ENCODE results near the gene IDH3B.
"Not testable (repeated sequence)": the region's sequence is repeated elsewhere in the genome, so short reads cannot be mapped to it uniquely, and the experiment has no call there.

IDH3B gene

DNA sequence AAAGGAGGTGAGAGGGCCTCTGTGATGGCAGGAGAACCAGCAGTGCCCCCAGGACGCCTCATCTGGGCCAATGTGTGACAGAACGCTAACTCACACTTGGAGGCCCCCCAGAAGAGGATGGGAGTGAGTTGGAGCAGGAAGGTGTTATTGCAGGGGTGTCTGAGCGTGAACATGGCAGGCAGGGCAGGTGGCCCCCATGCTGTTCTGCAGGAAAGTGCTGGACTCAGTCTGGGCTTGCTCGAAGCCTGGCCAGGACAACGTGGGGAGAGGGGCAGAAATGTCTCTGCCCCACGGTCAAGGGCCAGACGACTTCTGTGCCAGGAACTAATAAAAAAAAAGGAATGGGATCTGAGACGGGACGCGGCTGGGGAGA is 27.6 kb upstream of the IDH3B start:
- peaks cover 14% of the 10 kb centered on the region for H3K36me3 Mint-ChIP-seq (ENCODE audit: insufficient read depth)
- ATAC-seq (replicated peaks) (no peak), DNase-seq (no peak)
- peak overlapping the region; percentile 85 to 94 for H3K27ac Mint-ChIP-seq
- no peaks in the 10 kb centered on the region for H3K9me3 Mint-ChIP-seq
- peaks cover 29 to 41% of the 10 kb centered on the region in 2 donors for H3K27me3 Mint-ChIP-seq
- H3K4me3 Mint-ChIP-seq = peak overlapping the region; percentile 95 to 96
- H3K4me1 Mint-ChIP-seq (ENCODE audit: low read depth in 2 of 2) = peaks cover 16 to 19% of the 10 kb centered on the region in 2 donors

DNA sequence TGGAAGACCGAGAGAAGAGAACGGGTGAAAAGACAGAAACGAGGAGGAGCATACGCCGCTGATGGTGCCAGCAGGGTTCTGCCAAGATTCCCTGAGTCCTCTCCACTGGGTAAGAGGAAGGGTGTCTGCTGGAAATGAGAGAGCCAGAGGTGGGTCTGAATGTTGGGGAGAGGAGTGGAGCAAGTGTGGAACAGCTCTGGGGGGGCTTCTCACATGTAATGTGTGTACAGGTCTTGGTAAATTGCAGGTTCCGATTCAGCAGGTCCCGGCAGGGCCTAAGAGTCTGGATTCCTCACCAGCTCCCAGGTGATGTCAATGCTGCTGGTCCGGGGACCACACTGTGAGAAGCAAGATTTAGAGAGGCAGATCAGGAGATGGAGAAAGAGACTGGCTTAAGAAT is 27.1 kb upstream of the IDH3B start:
- Mint-ChIP-seq H3K9me3 (no peaks in the 10 kb centered on the region), H3K27ac (peak overlapping the region in 1 of 2 donors; percentile 94), H3K4me1 (ENCODE audit: low read depth in 2 of 2) (peaks cover 16 to 19% of the 10 kb centered on the region in 2 donors), H3K27me3 (peaks cover 24 to 36% of the 10 kb centered on the region in 2 donors), H3K36me3 (ENCODE audit: insufficient read depth) (peaks cover 14% of the 10 kb centered on the region), H3K4me3 (peak overlapping the region; percentile 95 to 96)
- no peak for ATAC-seq (replicated peaks)
- DNase-seq = no peak

DNA sequence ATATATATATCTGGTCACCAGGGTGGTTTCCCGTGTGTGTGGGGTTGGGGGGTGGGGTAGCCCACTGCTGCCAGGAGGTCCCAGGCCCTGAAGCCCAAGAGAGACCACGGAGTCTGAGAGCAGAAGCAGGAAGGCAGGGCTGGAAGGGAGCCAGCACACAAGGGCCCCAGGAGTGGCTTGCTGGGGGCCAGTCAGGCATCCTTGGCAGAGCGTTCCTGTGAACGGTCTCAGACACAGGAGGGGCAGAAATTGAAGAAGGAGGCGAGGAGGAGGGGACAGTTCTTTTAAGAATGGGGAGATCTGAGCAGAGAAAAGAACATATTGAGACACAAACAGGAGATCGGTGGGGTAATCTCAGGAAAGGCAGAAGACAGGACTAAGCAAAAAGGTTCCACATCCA is 26.7 kb upstream of the IDH3B start:
- ATAC-seq (replicated peaks) (no peak), DNase-seq (no peak)
- Mint-ChIP-seq H3K27ac (peak overlapping the region in 1 of 2 donors; percentile 94), H3K27me3 (peaks cover 20 to 32% of the 10 kb centered on the region in 2 donors), H3K36me3 (ENCODE audit: insufficient read depth) (peaks cover 14% of the 10 kb centered on the region), H3K4me1 (ENCODE audit: low read depth in 2 of 2) (peaks cover 16 to 19% of the 10 kb centered on the region in 2 donors), H3K9me3 (no peaks in the 10 kb centered on the region), H3K4me3 (peak overlapping the region; percentile 95 to 96)

DNA sequence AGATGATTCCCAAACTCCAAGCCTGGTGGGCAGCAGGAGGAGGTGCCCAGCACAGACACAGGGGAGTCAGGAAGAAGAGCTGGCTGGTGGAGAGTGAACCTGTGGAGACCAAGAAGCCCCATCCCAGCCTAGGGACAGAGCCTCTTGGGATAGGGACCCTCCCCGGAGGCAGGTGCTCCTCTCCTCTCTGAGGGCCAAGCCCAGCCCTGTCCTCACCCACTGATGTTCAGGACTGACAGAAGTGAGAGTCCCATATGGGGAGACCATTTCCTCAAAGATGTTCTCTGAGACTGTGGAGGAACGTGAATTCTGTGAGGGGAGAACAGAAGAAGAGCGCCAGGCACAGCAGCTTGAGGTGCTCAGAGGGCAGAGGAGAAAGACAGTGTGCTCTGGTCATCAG is 26.2 kb upstream of the IDH3B start:
- Mint-ChIP-seq H3K27ac (no peak overlapping the region), H3K27me3 (peaks cover 17 to 27% of the 10 kb centered on the region in 2 donors), H3K36me3 (ENCODE audit: insufficient read depth) (peaks cover 14% of the 10 kb centered on the region), H3K4me1 (ENCODE audit: low read depth in 2 of 2) (peaks cover 16 to 19% of the 10 kb centered on the region in 2 donors), H3K4me3 (no peak overlapping the region), H3K9me3 (no peaks in the 10 kb centered on the region)
- ATAC-seq (replicated peaks) = no peak
- no peak for DNase-seq

DNA sequence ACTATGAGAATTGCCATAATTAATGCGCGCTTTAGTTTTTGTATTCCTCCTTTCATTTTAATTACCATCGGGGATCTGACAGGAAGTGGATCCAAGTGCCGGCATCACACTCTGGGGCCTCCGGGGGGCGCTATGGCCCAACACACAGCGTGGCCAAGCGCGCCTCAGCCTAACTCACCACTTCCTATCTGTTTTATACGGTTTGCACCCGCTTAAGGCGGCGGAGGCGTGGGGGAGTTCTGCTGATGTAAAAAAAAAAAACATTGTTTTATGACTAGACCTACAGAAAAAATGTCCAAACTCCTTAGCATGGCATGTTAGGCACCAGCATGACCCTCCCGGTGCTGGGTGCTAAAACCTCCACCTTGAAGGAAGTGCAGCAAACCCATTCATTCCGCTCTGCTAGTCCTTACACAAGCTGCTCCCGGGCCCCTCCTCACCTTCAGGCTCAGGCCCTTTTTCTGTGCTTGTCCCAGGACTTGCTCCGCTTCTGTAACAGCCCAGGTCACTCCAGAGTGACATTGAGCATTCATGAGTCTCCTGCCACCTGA is 24.1 kb upstream of the IDH3B start:
- Mint-ChIP-seq H3K4me1 (ENCODE audit: low read depth in 2 of 2) (peaks cover 16 to 19% of the 10 kb centered on the region in 2 donors), H3K9me3 (no peaks in the 10 kb centered on the region), H3K36me3 (ENCODE audit: insufficient read depth) (peaks cover 14% of the 10 kb centered on the region), H3K4me3 (peak overlapping the region; percentile 48 to 55), H3K27ac (peak overlapping the region in 1 of 2 donors; percentile 56), H3K27me3 (peaks cover 12 to 18% of the 10 kb centered on the region in 2 donors)
- ATAC-seq (replicated peaks) = peak; percentile 92
- DNase-seq = peak; percentile 80 to 85 (median 82)

DNA sequence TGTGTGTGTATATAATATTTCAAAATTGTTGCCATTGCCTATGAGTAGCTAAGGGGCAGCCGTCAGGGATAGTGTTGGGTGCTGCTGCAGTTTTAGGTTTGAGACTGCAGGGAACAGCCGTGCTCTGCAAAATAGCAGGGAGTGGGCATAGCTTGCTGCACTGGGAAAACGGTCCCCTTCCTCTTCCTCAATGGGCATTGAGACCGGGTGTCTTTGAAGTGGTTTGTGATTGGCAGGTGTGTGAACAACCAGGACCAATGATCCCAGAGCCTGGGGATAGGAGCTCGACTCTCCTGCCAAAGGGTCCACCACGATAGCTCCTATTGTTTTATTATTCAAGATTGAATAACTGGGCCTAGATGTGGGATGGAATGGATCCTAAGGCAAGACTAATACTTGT is 23.5 kb upstream of the IDH3B start:
- ATAC-seq (replicated peaks) (no peak), DNase-seq (no peak)
- Mint-ChIP-seq H3K36me3 (ENCODE audit: insufficient read depth) (peaks cover 14% of the 10 kb centered on the region), H3K27ac (no peak overlapping the region), H3K27me3 (peaks cover 15 to 24% of the 10 kb centered on the region in 2 donors), H3K4me1 (ENCODE audit: low read depth in 2 of 2) (peaks cover 16 to 19% of the 10 kb centered on the region in 2 donors), H3K9me3 (no peaks in the 10 kb centered on the region), H3K4me3 (peak overlapping the region in 1 of 2 donors; percentile 48)

DNA sequence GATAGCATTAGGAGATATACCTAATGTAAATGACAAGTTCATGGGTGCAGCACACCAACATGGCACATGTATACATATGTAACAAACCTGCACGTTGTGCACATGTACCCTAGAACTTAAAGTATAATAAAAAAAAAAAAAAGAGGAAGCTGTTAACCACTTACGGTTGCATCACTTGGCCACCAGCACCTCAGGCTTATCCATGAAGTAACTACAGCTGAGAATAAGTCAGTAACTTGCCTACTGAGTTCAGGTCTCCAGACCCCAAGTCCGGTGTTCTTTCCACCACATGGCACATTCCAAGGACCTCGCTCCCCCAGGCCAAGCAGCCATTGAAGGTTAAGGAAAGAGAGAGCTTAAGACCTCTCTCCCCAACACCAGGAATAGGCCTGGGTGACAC is 20.8 kb upstream of the IDH3B start:
- H3K9me3 Mint-ChIP-seq; H3K27ac Mint-ChIP-seq; H3K36me3 Mint-ChIP-seq (ENCODE audit: insufficient read depth); H3K4me1 Mint-ChIP-seq (ENCODE audit: low read depth in 2 of 2); DNase-seq; ATAC-seq (replicated peaks); H3K4me3 Mint-ChIP-seq: not testable (repeated sequence)
- H3K27me3 Mint-ChIP-seq = peaks cover 27 to 38% of the 10 kb centered on the region in 2 donors

DNA sequence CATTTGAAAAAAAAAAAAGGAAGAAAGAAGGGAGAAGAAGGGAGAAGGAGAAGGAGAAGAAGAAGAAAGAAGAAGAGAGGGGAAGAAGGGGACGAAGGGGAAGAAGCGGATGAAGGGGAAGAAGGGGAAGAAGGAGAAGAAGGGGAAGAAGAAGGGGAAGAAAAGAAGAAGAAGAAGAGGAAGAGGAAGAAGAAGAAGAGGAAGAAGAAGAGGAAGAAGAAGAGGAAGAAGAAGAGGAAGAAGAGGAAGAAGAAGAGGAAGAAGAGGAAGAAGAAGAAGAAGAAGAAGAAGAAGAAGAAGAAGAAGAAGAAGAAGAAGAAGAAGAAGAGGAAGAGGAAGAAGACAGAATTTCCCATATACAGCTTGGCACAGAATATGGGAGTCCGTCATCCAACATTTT is 18.0 kb upstream of the IDH3B start:
- not testable (repeated sequence) for H3K27ac Mint-ChIP-seq; H3K36me3 Mint-ChIP-seq (ENCODE audit: insufficient read depth); H3K9me3 Mint-ChIP-seq; DNase-seq; ATAC-seq (replicated peaks); H3K4me1 Mint-ChIP-seq (ENCODE audit: low read depth in 2 of 2); H3K4me3 Mint-ChIP-seq
- H3K27me3 Mint-ChIP-seq = peaks cover 28 to 57% of the 10 kb centered on the region in 2 donors

DNA sequence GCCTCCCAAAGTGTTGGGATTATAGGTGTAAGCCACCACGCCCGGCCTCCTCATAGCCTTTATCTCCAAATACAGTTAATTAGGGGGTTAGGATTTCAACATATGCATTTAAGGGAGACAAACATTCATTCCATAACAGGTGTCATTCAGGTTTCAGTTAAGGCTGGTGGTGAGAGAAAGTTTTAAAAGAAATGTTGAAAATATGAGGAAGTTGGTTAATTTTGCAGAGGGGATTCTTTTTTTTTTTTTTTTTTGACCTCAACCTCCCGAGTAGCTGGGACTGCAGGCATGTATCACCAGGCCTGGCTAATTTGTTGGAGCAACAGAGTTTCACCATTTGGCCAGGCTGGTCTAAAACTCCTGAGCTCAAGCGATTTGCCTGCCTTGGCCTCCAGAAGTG is 16.0 kb upstream of the IDH3B start:
- DNase-seq (no peak), ATAC-seq (replicated peaks) (no peak)
- no peaks in the 10 kb centered on the region for H3K36me3 Mint-ChIP-seq (ENCODE audit: insufficient read depth)
- no peaks in the 10 kb centered on the region for H3K9me3 Mint-ChIP-seq
- H3K4me1 Mint-ChIP-seq (ENCODE audit: low read depth in 2 of 2) = no peaks in the 10 kb centered on the region
- H3K27ac Mint-ChIP-seq = no peak overlapping the region
- H3K4me3 Mint-ChIP-seq = no peak overlapping the region
- H3K27me3 Mint-ChIP-seq = peaks cover 28 to 57% of the 10 kb centered on the region in 2 donors

DNA sequence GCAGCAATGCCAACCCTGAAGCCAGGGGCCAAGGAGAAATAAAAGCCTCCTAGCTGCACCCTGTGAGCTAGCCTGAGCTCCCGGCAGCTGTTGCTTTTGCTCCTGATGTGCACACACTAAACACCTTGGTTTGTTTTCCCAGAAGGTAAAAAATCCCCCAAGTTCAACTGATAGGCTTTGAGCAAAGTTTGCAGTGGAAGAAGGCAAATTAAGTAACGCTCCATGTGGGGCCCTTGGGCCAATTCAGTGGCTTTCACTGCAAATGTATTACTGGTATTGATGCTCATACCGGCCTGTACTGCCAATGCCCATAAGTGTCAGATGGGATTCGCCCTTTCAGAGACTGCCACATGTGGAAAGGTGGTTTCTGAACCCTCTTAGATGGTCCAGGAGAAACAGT is 9.4 kb upstream of the IDH3B start:
- Mint-ChIP-seq H3K9me3 (no peaks in the 10 kb centered on the region), H3K36me3 (ENCODE audit: insufficient read depth) (no peaks in the 10 kb centered on the region), H3K27me3 (peaks cover 0 to 18% of the 10 kb centered on the region in 2 donors), H3K4me3 (no peak overlapping the region), H3K4me1 (ENCODE audit: low read depth in 2 of 2) (no peaks in the 10 kb centered on the region), H3K27ac (no peak overlapping the region)
- DNase-seq (no peak), ATAC-seq (replicated peaks) (no peak)

DNA sequence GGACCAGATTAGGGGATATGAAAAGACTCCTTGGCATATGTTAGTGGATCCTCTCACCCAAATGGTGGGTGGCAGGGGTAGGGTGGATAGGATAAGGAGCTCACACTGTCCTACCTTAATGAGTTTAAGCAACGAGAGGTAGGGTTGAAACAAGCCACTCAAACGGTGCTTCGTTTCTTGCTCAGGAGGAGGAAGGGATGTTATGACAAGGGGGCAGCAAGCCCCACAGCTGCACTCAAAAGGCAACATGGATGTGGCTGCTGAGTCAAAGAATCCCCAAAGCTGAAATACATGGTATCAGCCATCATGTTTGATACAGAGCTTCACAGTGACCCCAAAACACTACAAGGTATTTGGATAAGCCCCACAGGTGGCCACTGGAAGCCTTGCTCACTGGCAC is 8.4 kb upstream of the IDH3B start:
- no peaks in the 10 kb centered on the region for H3K9me3 Mint-ChIP-seq
- DNase-seq (no peak), ATAC-seq (replicated peaks) (no peak)
- peaks cover 0 to 9% of the 10 kb centered on the region in 2 donors for H3K27me3 Mint-ChIP-seq
- H3K4me1 Mint-ChIP-seq (ENCODE audit: low read depth in 2 of 2) = no peaks in the 10 kb centered on the region
- no peak overlapping the region for H3K27ac Mint-ChIP-seq
- no peaks in the 10 kb centered on the region for H3K36me3 Mint-ChIP-seq (ENCODE audit: insufficient read depth)
- H3K4me3 Mint-ChIP-seq = no peak overlapping the region

DNA sequence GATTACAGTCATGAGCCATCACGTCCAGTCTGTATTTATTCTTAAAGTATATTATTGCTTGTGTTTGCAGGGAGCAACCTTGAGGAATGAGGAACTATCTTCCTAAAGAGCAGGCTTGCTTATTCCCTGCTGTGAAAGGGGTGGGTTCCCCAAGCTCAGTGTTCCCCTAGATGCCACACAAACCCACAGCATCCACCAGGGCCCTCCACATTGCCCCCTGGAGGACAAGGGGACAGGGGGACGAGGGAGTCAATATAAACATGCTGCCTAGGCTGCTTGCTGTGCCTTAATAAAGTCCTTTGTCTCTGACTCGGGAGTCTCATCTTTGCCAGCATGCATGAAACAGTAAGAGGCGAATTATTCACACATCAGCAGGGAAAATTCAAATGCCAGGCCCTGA is 8.0 kb upstream of the IDH3B start:
- H3K27ac Mint-ChIP-seq = no peak overlapping the region
- H3K36me3 Mint-ChIP-seq (ENCODE audit: insufficient read depth) = no peaks in the 10 kb centered on the region
- H3K4me3 Mint-ChIP-seq = no peak overlapping the region
- H3K9me3 Mint-ChIP-seq = no peaks in the 10 kb centered on the region
- H3K27me3 Mint-ChIP-seq = peaks cover 0 to 7% of the 10 kb centered on the region in 2 donors
- H3K4me1 Mint-ChIP-seq (ENCODE audit: low read depth in 2 of 2) = no peaks in the 10 kb centered on the region
- DNase-seq (no peak), ATAC-seq (replicated peaks) (no peak)

DNA sequence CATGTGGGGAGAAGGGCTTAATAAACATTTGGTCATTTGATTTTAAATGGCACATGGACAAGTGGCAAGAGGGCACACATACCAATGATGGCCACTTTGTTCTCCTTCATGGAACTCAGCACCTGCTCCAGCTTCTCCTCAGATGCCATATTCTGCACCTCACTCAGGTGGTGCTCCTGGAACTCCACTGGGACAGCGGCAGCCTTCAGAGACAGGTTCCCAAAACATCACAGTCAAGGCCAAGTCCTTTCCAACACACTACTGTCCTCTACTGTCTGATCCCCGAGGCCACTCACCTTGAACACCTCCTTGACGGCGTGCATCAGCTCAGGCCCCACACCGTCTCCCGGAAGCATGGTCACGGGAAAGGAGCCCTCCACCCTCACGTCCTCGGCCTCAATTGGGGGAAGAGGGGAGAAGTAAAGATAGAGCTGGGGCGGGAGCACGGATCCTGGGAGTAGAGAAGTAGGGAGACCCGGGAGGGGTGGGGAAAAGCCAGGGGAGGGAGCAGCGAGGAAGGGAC is 591 bp downstream of the IDH3B start:
- no peak for DNase-seq
- no peaks in the 10 kb centered on the region for H3K27me3 Mint-ChIP-seq
- ATAC-seq (replicated peaks) = no peak
- peaks cover 57% of the 10 kb centered on the region for H3K36me3 Mint-ChIP-seq (ENCODE audit: insufficient read depth)
- peak overlapping the region; percentile 90 to 91 for H3K4me3 Mint-ChIP-seq
- H3K9me3 Mint-ChIP-seq = peaks cover 0 to 1% of the 10 kb centered on the region in 2 donors
- H3K4me1 Mint-ChIP-seq (ENCODE audit: low read depth in 2 of 2) = peaks cover 14 to 16% of the 10 kb centered on the region in 2 donors
- peak overlapping the region; percentile 95 to 97 for H3K27ac Mint-ChIP-seq

DNA sequence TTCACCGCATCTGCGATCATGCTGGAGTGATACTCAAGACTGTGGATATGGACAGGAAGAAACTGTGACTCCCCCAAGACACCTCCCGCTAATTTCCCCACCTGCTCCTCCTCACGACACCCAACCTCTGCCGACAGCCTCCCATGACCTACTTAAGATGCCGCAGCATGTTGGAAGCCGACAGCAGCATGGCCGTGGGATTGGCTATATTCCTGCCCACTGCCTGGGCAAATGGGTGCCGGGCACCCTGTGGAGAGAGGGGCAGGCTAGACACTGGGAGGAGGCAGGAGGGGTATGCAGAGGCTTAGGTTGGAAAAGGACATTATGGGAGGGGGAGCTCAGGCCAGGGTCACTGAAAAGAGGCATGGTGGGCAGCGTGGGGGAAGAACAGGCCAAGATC is 4.5 kb downstream of the IDH3B start:
- peaks cover 90% of the 10 kb centered on the region for H3K36me3 Mint-ChIP-seq (ENCODE audit: insufficient read depth)
- H3K4me1 Mint-ChIP-seq (ENCODE audit: low read depth in 2 of 2) = peaks cover 27 to 28% of the 10 kb centered on the region in 2 donors
- no peaks in the 10 kb centered on the region for H3K27me3 Mint-ChIP-seq
- DNase-seq (no peak), ATAC-seq (replicated peaks) (no peak)
- no peak overlapping the region for H3K27ac Mint-ChIP-seq
- H3K4me3 Mint-ChIP-seq = peak overlapping the region in 1 of 2 donors; percentile 8
- peaks cover 0 to 1% of the 10 kb centered on the region in 2 donors for H3K9me3 Mint-ChIP-seq

Measured in effector memory CD8-positive, alpha-beta T cell (primary cell).